ENCODE measurements around the gene SGCD. TPM values are rescaled to one million over a fixed set of nuclear protein-coding genes. Genes with fewer than 3 reads are reported as not detected.

The SGCD gene
- total and polyA plus RNA-seq, 4 donors, result 12.2 to 129 (median 22.3) TPM

DNA sequence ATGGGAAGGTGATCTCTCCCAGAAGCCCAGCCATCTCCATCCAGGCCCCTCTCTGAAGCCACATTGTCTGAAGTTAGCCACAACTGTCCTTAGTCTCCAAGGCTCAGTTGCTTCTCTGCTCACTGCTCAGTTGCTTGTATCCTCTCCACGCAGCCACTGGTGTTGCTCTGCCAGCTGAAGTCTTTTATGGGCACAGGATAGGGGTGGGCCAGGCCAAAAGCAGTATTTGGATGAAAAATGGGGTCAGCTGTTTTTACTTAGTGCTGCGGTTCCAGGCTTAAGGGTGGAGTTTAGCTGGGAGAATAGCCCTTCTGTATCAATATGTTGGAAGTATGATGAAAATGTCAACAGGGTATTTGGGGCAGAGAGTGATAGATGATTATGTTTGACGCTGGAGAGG, 354.3 kb downstream of the SGCD start:
- intact Hi-C loops (cut with DNase I), result no loop called here
- Histone ChIP-seq H3K9me3 (ENCODE audit: control insufficient read depth, low read length) (no peaks in the 10 kb centered on the region), H3K27ac (ENCODE audit: low read depth in 1 of 2, low read length in 2 of 2) (no peak overlapping the region), H3K36me3 (ENCODE audit: control insufficient read depth in 1 of 2, insufficient read depth in 2 of 2, low read length in 1 of 2) (no peaks in the 10 kb centered on the region), H3K4me1 (ENCODE audit: control insufficient read depth in 1 of 2, insufficient read depth in 2 of 2, low read length in 2 of 2) (peaks cover 0 to 3% of the 10 kb centered on the region in 2 donors), H3K27me3 (ENCODE audit: control insufficient read depth in 1 of 2, insufficient read depth in 2 of 2, low read length in 1 of 2) (no peaks in the 10 kb centered on the region), H3K4me3 (ENCODE audit: low read length in 2 of 2) (no peak overlapping the region)
- ATAC-seq (ENCODE audit: low FRiP score) (peak; percentile 19), DNase-seq (no peak)
- 66 to 67% methylated on average over 3 of the region's 3 CpGs for WGBS, 2 donors

DNA sequence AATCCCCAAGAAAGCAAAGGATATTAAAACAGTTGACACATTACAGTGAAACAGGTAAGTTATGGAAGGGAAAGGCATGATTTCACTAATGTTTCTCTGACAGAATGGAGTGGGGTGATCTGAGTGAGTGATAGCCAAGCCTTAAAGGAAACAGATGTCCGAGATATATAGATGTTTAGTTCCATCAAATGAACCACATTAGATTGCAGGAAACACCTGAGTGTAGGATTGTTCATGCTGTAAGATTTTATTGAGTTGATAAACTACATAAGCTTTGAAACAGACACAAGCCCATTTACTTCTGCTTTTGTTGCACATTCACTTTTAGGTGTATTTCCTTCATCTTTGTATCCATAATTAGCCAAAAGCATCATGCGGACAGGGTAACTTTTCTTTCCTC, 356.0 kb downstream of the SGCD start:
- 90 to 91% methylated on average over 2 of the region's 2 CpGs for WGBS, 2 donors
- peaks cover 5 to 6% of the 10 kb centered on the region in 2 donors for H3K4me1 ChIP-seq (ENCODE audit: control insufficient read depth in 1 of 2, insufficient read depth in 2 of 2, low read length in 2 of 2)

DNA sequence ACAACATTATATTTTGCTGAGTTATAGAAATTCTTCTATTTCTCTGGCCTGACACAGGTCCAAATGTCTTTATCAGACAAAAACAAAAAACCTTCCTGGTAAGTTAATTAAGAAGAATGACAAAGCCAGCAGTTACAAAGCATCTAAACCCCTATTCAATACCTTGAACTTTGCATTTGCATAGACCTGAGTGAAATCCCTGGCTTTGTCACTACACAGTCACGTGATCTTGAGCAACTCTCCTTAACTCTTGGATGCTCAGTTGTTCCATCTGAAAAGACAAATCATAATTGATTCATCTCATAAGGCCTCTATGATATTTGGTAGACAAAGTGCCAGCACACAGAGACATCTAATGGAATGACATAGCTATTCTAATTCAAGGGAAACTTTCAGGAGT, 356.5 kb downstream of the SGCD start:
- no peaks in the 10 kb centered on the region for H3K9me3 ChIP-seq (ENCODE audit: control insufficient read depth, low read length)
- DNase-seq (no peak), ATAC-seq (ENCODE audit: low FRiP score) (no peak)
- WGBS, 2 donors, result 97 to 100% methylated on average over 1 of the region's 1 CpG
- no peak overlapping the region for H3K4me3 ChIP-seq (ENCODE audit: low read length in 2 of 2)
- H3K27me3 ChIP-seq (ENCODE audit: control insufficient read depth in 1 of 2, insufficient read depth in 2 of 2, low read length in 1 of 2), result no peaks in the 10 kb centered on the region
- peaks cover 5 to 6% of the 10 kb centered on the region in 2 donors for H3K4me1 ChIP-seq (ENCODE audit: control insufficient read depth in 1 of 2, insufficient read depth in 2 of 2, low read length in 2 of 2)
- H3K27ac ChIP-seq (ENCODE audit: low read depth in 1 of 2, low read length in 2 of 2), result no peak overlapping the region
- intact Hi-C loops (cut with DNase I), result no loop called here
- no peaks in the 10 kb centered on the region for H3K36me3 ChIP-seq (ENCODE audit: control insufficient read depth in 1 of 2, insufficient read depth in 2 of 2, low read length in 1 of 2)

More for the DNA sequence above, 356.0 kb downstream of the SGCD start:
- no peaks in the 10 kb centered on the region for H3K9me3 ChIP-seq (ENCODE audit: control insufficient read depth, low read length)
- no peak overlapping the region for H3K4me3 ChIP-seq (ENCODE audit: low read length in 2 of 2)
- H3K27me3 ChIP-seq (ENCODE audit: control insufficient read depth in 1 of 2, insufficient read depth in 2 of 2, low read length in 1 of 2), result no peaks in the 10 kb centered on the region
- no peak for ATAC-seq (ENCODE audit: low FRiP score)
- H3K27ac ChIP-seq (ENCODE audit: low read depth in 1 of 2, low read length in 2 of 2), result no peak overlapping the region
- H3K36me3 ChIP-seq (ENCODE audit: control insufficient read depth in 1 of 2, insufficient read depth in 2 of 2, low read length in 1 of 2), result no peaks in the 10 kb centered on the region
- DNase-seq, result no peak
- intact Hi-C loops (cut with DNase I), result no loop called here

DNA sequence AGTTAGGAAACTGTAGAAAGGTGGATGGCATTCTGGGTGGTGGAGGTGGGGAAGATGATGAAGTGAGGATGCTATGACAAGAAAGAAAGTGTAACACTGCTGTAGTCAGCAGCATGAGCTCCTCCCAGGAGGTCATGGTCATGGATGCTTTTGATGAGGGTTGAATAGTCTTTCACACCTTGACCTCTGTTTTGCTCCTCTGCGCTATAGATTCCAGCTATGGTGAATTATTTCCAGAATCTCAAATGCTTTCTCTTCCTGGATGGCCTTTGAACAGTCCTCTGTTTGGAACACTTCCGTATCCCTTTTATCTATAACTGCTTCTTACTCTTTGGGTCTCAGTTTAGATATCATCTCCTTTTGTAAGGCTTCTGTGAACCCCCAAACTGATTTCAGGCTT, 357.3 kb downstream of the SGCD start:
- WGBS, 2 donors, result 94 to 98% methylated on average over 2 of the region's 2 CpGs
- H3K4me1 ChIP-seq (ENCODE audit: control insufficient read depth in 1 of 2, insufficient read depth in 2 of 2, low read length in 2 of 2), result peaks cover 5 to 6% of the 10 kb centered on the region in 2 donors

DNA sequence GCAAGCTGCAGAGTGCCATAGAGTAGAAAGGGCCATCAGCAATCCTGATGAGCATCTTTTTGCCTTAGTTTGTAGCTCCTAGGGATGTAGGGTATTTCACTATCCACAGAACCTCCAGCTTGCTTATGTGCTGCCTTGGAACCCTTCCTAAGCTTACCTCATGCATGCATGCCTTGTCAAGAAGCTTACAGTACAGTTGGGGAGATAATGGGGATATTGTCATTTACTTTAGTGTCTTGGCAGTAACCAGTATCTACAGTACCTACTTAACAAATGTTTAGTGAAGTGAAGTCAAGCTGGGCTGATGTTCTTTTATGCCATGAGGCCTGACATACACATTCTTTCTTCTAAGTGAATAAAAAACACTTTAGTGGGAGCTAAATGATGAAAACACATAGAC, 358.5 kb downstream of the SGCD start:
- Histone ChIP-seq H3K36me3 (ENCODE audit: control insufficient read depth in 1 of 2, insufficient read depth in 2 of 2, low read length in 1 of 2) (no peaks in the 10 kb centered on the region), H3K4me3 (ENCODE audit: low read length in 2 of 2) (no peak overlapping the region), H3K4me1 (ENCODE audit: control insufficient read depth in 1 of 2, insufficient read depth in 2 of 2, low read length in 2 of 2) (peaks cover 3 to 6% of the 10 kb centered on the region in 2 donors), H3K9me3 (ENCODE audit: control insufficient read depth, low read length) (no peaks in the 10 kb centered on the region), H3K27me3 (ENCODE audit: control insufficient read depth in 1 of 2, insufficient read depth in 2 of 2, low read length in 1 of 2) (no peaks in the 10 kb centered on the region), H3K27ac (ENCODE audit: low read depth in 1 of 2, low read length in 2 of 2) (no peak overlapping the region)
- intact Hi-C loops (cut with DNase I), result no loop called here
- DNase-seq, result no peak
- no peak for ATAC-seq (ENCODE audit: low FRiP score)

More for the DNA sequence above, 357.3 kb downstream of the SGCD start:
- ATAC-seq (ENCODE audit: low FRiP score) (no peak), DNase-seq (no peak)
- no peaks in the 10 kb centered on the region for H3K9me3 ChIP-seq (ENCODE audit: control insufficient read depth, low read length)
- H3K27ac ChIP-seq (ENCODE audit: low read depth in 1 of 2, low read length in 2 of 2), result no peak overlapping the region
- H3K27me3 ChIP-seq (ENCODE audit: control insufficient read depth in 1 of 2, insufficient read depth in 2 of 2, low read length in 1 of 2), result no peaks in the 10 kb centered on the region
- no peak overlapping the region for H3K4me3 ChIP-seq (ENCODE audit: low read length in 2 of 2)
- H3K36me3 ChIP-seq (ENCODE audit: control insufficient read depth in 1 of 2, insufficient read depth in 2 of 2, low read length in 1 of 2), result no peaks in the 10 kb centered on the region
- intact Hi-C loops (cut with DNase I), result no loop called here

DNA sequence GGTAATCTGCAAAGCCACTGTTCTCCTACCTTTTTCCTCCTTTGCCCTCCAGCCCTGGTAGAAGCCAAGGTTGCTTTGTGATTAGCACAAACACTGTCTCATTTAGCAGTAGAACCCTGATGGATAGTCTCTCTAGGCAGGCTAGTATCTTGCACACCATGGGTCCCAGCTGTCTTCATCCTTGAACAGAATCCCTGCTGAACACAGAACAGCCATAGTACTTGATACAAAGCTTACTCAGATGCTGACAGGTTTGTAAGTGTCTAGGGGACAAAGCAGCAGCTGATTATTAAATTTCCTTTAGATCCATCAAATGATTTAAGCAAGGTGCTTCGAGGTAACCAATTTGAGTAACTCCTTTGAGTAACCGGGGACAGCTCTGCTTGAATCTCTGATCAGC, 359.4 kb downstream of the SGCD start:
- H3K27ac ChIP-seq (ENCODE audit: low read depth in 1 of 2, low read length in 2 of 2), result no peak overlapping the region
- peaks cover 3 to 6% of the 10 kb centered on the region in 2 donors for H3K4me1 ChIP-seq (ENCODE audit: control insufficient read depth in 1 of 2, insufficient read depth in 2 of 2, low read length in 2 of 2)
- no peaks in the 10 kb centered on the region for H3K36me3 ChIP-seq (ENCODE audit: control insufficient read depth in 1 of 2, insufficient read depth in 2 of 2, low read length in 1 of 2)
- WGBS, 2 donors, result 96 to 97% methylated on average over 2 of the region's 2 CpGs
- H3K27me3 ChIP-seq (ENCODE audit: control insufficient read depth in 1 of 2, insufficient read depth in 2 of 2, low read length in 1 of 2), result no peaks in the 10 kb centered on the region
- ATAC-seq (ENCODE audit: low FRiP score) (no peak), DNase-seq (no peak)
- intact Hi-C loops (cut with DNase I), result no loop called here
- no peak overlapping the region for H3K4me3 ChIP-seq (ENCODE audit: low read length in 2 of 2)
- H3K9me3 ChIP-seq (ENCODE audit: control insufficient read depth, low read length), result no peaks in the 10 kb centered on the region

DNA sequence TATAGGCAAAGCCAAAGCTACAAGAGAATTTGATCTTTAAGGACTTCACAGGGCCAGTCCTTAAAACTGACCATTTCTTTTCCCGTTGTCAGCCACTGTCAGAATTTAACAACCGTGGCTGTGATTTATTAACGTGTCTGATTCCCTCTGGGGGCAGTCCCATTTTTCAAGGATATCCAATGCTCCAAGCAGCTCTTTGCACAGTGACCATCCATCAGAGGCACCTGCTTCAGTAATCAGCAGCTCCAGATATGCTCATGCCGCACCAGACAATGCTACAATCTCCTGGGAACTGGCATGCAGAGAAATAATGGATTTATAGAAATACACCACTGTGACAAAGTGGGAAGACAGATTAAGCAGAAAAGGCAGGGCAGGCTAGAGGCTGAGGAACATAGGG, 359.8 kb downstream of the SGCD start:
- ATAC-seq (ENCODE audit: low FRiP score) (no peak), DNase-seq (no peak)
- intact Hi-C loops (cut with DNase I), result no loop called here
- H3K27ac ChIP-seq (ENCODE audit: low read depth in 1 of 2, low read length in 2 of 2), result no peak overlapping the region
- WGBS, 2 donors, result 59 to 72% methylated on average over 4 of the region's 4 CpGs
- H3K9me3 ChIP-seq (ENCODE audit: control insufficient read depth, low read length), result no peaks in the 10 kb centered on the region
- no peaks in the 10 kb centered on the region for H3K27me3 ChIP-seq (ENCODE audit: control insufficient read depth in 1 of 2, insufficient read depth in 2 of 2, low read length in 1 of 2)
- no peaks in the 10 kb centered on the region for H3K36me3 ChIP-seq (ENCODE audit: control insufficient read depth in 1 of 2, insufficient read depth in 2 of 2, low read length in 1 of 2)
- H3K4me1 ChIP-seq (ENCODE audit: control insufficient read depth in 1 of 2, insufficient read depth in 2 of 2, low read length in 2 of 2), result peaks cover 3 to 6% of the 10 kb centered on the region in 2 donors
- no peak overlapping the region for H3K4me3 ChIP-seq (ENCODE audit: low read length in 2 of 2)

DNA sequence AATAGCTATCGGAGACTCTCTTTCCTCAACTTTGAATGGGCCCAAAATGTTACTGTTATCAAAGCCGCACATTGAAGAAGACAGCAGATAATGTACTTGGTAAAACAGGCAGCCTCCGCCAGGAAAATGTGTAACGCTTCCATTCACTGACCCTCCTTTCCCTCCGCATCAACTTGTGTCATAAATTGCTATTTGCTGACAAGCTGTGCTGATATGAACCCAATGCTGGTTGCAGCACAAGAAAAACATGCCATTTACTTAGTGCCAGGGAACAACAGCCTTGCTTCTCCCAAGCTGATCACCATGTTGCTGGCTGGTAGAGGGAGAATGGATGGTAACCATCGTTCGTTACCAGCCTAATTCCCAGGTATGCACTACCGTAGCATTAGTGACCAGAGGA, 360.6 kb downstream of the SGCD start:
- H3K4me1 ChIP-seq (ENCODE audit: control insufficient read depth in 1 of 2, insufficient read depth in 2 of 2, low read length in 2 of 2), result peaks cover 3 to 6% of the 10 kb centered on the region in 2 donors
- no peaks in the 10 kb centered on the region for H3K9me3 ChIP-seq (ENCODE audit: control insufficient read depth, low read length)
- DNase-seq (no peak), ATAC-seq (ENCODE audit: low FRiP score) (peak; percentile 27)
- H3K36me3 ChIP-seq (ENCODE audit: control insufficient read depth in 1 of 2, insufficient read depth in 2 of 2, low read length in 1 of 2), result no peaks in the 10 kb centered on the region
- 7 to 13% methylated on average over 8 of the region's 8 CpGs for WGBS, 2 donors
- intact Hi-C loops (cut with DNase I), result no loop called here
- no peak overlapping the region for H3K4me3 ChIP-seq (ENCODE audit: low read length in 2 of 2)
- no peaks in the 10 kb centered on the region for H3K27me3 ChIP-seq (ENCODE audit: control insufficient read depth in 1 of 2, insufficient read depth in 2 of 2, low read length in 1 of 2)
- no peak overlapping the region for H3K27ac ChIP-seq (ENCODE audit: low read depth in 1 of 2, low read length in 2 of 2)

DNA sequence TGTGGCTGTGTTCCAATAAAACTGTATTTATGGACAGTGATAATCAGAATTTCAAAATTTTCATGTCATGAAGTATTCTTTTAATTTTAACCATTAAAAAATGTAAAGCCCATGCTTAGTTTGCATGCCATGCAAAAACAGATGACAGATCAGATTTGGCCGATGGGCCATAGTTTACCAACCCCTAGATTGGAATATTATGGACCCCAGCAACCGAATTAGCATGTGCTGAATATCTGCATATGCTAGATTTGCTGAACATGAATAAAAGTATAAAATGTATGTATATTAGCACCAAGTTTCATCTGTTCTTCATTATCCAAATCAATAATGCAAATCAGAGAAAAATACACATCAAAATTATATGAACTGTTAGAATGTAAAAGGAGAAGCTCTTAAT, 364.6 kb downstream of the SGCD start:
- no peak overlapping the region for H3K27ac ChIP-seq (ENCODE audit: low read depth in 1 of 2, low read length in 2 of 2)
- ATAC-seq (ENCODE audit: low FRiP score), result no peak
- H3K4me1 ChIP-seq (ENCODE audit: control insufficient read depth in 1 of 2, insufficient read depth in 2 of 2, low read length in 2 of 2), result peaks cover 0 to 6% of the 10 kb centered on the region in 2 donors
- intact Hi-C loops (cut with DNase I), result no loop called here
- WGBS, 2 donors, result 95 to 97% methylated on average over 2 of the region's 2 CpGs
- no peaks in the 10 kb centered on the region for H3K9me3 ChIP-seq (ENCODE audit: control insufficient read depth, low read length)
- H3K36me3 ChIP-seq (ENCODE audit: control insufficient read depth in 1 of 2, insufficient read depth in 2 of 2, low read length in 1 of 2), result no peaks in the 10 kb centered on the region
- no peaks in the 10 kb centered on the region for H3K27me3 ChIP-seq (ENCODE audit: control insufficient read depth in 1 of 2, insufficient read depth in 2 of 2, low read length in 1 of 2)
- no peak for DNase-seq
- H3K4me3 ChIP-seq (ENCODE audit: low read length in 2 of 2), result no peak overlapping the region
